HL-60 (cell line): ENCODE measurements around the gene TMEM239.
"Not testable (repeated sequence)": the region's sequence is repeated elsewhere in the genome, so short reads cannot be mapped to it uniquely, and the experiment has no call there.

Source experiments
- DNase-seq, 2 experiments: peaks; one replicate each; pipeline ENCODE4 v3.0.0-alpha.2; 2010 to 2020; ENCODE audit warnings: low read depth in 1 of 2, low spot score in 1 of 2
- H3K27ac ChIP-seq: fragments of 250-450 bp; sonication (Bioruptor Pico); replicated peaks from 2 replicates; pipeline ENCODE4 v1.5.1; 2020; ENCODE audit warnings: mild to moderate bottlenecking, moderate library complexity
- H3K27me3 ChIP-seq: fragments of 250-450 bp; sonication (Bioruptor Pico); 2 replicates; pipeline ENCODE4 v1.5.1; 2021; ENCODE audit warnings: mild to moderate bottlenecking, moderate library complexity; ENCODE audit not compliant: insufficient read depth, poor library complexity, severe bottlenecking
- H3K4me3 ChIP-seq: replicated peaks from 2 replicates; pipeline ENCODE4 v1.5.1; 2011; ENCODE audit warnings: mild to moderate bottlenecking, control low read depth, low read length; ENCODE audit not compliant: insufficient read depth
- GABPA ChIP-seq: IDR thresholded peaks from 2 replicates; pipeline ENCODE4 v1.6.1; 2012; ENCODE audit warnings: low read depth
- POLR2AphosphoS5 ChIP-seq: IDR thresholded peaks from 2 replicates; pipeline ENCODE4 v1.6.1; 2012; ENCODE audit warnings: low read depth
- SPI1 ChIP-seq: IDR thresholded peaks from 2 replicates; pipeline ENCODE4 v1.6.1; 2012; ENCODE audit warnings: low read depth, mild to moderate bottlenecking, borderline replicate concordance
- TF ChIP-seq, protein P1 (sequence below): IDR thresholded peaks from one replicate; pipeline ENCODE4 v1.5.1; 2011; ENCODE audit warnings: low read length, control low read depth, inconsistent platforms; ENCODE audit not compliant: insufficient read depth
- TF ChIP-seq, protein P2 (sequence below): IDR thresholded peaks from 2 replicates; pipeline ENCODE4 v1.6.1; 2012; ENCODE audit warnings: low read depth; ENCODE audit not compliant: insufficient replicate concordance

The TMEM239 gene

DNA sequence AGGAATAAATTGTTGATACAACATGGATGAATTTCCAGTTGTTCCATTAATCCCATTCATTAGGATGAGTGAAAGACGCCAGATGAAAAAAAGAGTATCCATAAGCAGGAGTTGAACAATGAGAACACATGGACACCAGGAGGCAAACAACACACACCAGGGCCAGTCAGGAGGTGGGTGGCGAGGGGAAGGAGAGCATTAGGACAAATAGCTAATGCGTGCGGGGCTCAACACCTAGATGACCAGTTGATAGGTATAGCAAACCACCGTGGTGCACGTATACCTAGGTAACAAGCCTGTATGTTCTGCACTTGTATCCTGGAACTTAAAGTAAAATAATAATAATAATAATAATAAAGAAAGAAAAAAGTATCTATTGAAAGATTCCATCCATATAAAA is 13.2 kb downstream of the TMEM239 start:
- TF ChIP-seq SPI1 (no peak), POLR2AphosphoS5 (no peak), GABPA (no peak)
- TF ChIP-seq, protein P1, sequence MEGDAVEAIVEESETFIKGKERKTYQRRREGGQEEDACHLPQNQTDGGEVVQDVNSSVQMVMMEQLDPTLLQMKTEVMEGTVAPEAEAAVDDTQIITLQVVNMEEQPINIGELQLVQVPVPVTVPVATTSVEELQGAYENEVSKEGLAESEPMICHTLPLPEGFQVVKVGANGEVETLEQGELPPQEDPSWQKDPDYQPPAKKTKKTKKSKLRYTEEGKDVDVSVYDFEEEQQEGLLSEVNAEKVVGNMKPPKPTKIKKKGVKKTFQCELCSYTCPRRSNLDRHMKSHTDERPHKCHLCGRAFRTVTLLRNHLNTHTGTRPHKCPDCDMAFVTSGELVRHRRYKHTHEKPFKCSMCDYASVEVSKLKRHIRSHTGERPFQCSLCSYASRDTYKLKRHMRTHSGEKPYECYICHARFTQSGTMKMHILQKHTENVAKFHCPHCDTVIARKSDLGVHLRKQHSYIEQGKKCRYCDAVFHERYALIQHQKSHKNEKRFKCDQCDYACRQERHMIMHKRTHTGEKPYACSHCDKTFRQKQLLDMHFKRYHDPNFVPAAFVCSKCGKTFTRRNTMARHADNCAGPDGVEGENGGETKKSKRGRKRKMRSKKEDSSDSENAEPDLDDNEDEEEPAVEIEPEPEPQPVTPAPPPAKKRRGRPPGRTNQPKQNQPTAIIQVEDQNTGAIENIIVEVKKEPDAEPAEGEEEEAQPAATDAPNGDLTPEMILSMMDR, result no peak
- TF ChIP-seq, protein P2, sequence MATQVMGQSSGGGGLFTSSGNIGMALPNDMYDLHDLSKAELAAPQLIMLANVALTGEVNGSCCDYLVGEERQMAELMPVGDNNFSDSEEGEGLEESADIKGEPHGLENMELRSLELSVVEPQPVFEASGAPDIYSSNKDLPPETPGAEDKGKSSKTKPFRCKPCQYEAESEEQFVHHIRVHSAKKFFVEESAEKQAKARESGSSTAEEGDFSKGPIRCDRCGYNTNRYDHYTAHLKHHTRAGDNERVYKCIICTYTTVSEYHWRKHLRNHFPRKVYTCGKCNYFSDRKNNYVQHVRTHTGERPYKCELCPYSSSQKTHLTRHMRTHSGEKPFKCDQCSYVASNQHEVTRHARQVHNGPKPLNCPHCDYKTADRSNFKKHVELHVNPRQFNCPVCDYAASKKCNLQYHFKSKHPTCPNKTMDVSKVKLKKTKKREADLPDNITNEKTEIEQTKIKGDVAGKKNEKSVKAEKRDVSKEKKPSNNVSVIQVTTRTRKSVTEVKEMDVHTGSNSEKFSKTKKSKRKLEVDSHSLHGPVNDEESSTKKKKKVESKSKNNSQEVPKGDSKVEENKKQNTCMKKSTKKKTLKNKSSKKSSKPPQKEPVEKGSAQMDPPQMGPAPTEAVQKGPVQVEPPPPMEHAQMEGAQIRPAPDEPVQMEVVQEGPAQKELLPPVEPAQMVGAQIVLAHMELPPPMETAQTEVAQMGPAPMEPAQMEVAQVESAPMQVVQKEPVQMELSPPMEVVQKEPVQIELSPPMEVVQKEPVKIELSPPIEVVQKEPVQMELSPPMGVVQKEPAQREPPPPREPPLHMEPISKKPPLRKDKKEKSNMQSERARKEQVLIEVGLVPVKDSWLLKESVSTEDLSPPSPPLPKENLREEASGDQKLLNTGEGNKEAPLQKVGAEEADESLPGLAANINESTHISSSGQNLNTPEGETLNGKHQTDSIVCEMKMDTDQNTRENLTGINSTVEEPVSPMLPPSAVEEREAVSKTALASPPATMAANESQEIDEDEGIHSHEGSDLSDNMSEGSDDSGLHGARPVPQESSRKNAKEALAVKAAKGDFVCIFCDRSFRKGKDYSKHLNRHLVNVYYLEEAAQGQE, result no peak
- H3K4me3 ChIP-seq, result no peak overlapping the region
- H3K27me3 ChIP-seq, result peaks cover 9% of the 10 kb centered on the region
- DNase-seq, result no peak
- H3K27ac ChIP-seq, result no peak overlapping the region

DNA sequence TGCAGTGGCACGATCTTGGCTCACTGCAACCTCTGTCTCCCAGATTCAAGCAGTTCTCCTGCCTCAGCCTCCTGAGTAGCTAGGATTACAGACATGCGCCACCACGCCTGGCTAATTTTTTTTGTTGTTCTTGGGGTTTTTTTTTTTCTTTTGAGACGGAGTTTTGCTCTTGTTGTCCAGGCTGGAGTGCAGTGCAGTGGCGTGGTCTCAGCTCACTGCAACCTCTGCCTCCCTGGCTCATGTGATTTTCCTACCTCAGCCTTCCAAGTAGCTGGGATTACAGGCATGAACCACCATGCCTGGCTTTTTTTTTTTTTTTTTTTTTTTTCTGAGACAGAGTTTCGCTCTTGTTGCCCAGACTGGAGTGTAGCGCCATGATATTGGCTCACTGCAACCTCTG is 15.0 kb downstream of the TMEM239 start:
- not testable (repeated sequence) for DNase-seq, H3K27me3 ChIP-seq, H3K27ac ChIP-seq, H3K4me3 ChIP-seq

DNA sequence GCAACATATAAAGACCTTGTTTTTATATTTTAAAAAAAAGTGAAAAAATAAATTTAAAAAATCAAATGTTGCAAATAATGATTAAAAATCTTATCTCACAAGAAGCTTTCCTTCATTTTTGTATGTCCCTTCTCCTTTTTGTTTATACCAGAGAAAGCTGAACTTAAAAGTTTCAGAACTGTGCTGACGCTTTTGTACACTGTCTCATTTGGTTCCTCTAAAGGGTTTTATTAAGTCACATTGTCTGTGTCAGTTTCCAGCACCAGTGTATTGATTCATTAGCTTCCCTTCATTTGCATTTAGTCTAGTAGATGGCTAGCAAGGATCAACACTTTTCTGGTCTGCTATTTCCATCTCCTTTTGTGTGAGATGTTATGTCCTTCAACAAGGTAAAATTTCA is 17.6 kb downstream of the TMEM239 start:
- no peaks in the 10 kb centered on the region for H3K27me3 ChIP-seq
- H3K27ac ChIP-seq, result no peak overlapping the region
- no peak for DNase-seq
- no peak for TF ChIP-seq SPI1
- TF ChIP-seq, protein P2, result no peak
- no peak for TF ChIP-seq GABPA
- TF ChIP-seq, protein P1, result no peak
- TF ChIP-seq POLR2AphosphoS5, result no peak
- no peak overlapping the region for H3K4me3 ChIP-seq

DNA sequence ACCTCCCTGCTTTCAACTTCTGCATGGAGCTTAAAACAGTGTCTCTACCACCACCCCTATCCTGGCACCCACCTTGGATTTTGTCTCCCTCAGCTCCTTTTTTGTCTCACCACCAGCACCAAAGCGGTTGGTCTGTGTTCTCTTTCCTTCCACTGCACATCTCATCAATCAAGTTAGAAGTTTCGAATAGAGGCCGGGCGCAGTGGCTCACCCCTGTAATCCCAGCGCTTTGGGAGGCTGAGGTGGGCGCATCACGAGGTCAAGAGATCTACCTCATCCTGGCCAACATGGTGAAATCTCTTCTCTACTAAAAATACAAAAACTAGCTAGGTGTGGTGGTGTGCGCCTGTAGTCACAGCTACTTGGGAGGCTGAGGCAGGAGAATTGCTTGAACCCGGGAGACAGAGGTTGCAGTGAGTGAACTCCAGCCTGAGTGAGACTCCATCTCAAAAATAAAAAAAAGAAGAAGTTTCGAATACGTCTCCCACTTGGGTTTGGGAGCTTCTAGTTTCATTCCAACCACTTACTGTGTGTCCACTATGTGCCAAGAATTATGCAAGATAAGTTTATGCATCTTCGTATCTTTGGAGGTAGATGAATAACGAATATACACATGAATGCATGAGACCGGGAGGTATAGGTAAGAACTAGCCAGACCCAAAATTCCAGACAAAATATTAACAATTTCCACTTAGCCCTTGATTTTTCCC is 18.4 kb downstream of the TMEM239 start:
- Histone ChIP-seq H3K27ac (no peak overlapping the region), H3K27me3 (no peaks in the 10 kb centered on the region), H3K4me3 (no peak overlapping the region)
- TF ChIP-seq GABPA, result no peak
- no peak for TF ChIP-seq POLR2AphosphoS5
- TF ChIP-seq SPI1, result no peak
- TF ChIP-seq, protein P2, result no peak
- TF ChIP-seq, protein P1, result no peak
- no peak for DNase-seq
